ENCODE measurements around the gene NDE1. TPM values are rescaled to one million over a fixed set of nuclear protein-coding genes. Genes with fewer than 3 reads are reported as not detected.

The NDE1 gene
- total RNA-seq, 4 donors from 2014 or later = 22.9 to 73.5 (median 38.8) TPM

DNA sequence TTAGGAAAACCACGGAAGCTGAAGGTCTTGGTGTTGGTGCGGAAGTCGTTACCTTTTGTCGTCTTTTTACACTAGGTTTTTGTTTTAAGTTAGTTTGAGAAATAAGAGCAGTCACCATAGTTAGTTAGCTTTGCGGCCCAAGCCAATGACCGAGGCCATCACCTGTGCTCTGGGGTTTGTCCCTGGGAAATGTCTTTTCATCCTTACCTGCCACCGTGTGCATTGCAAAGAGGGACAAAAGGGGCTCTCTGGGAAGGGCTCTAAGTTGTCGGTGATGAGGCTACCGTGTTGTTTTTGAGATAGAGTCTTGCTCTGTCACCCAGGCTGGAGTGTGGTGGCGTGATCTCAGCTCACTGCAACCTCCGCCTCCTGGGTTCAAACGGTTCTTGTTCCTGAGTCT, 49.8 kb downstream of the NDE1 start:
- no peaks in the 10 kb centered on the region for H3K9me3 ChIP-seq
- H3K4me1 ChIP-seq = peaks cover 0 to 5% (median 0%) of the 10 kb centered on the region in 4 donors
- 93% methylated on average over 12 of the region's 12 CpGs for WGBS, 2 donors
- no peaks in the 10 kb centered on the region for H3K27me3 ChIP-seq
- DNase-seq (ENCODE audit: low spot score in 2 of 2) = no peak
- no peak overlapping the region for H3K4me3 ChIP-seq
- H3K36me3 ChIP-seq = peaks cover 0 to 85% (median 29%) of the 10 kb centered on the region in 3 donors
- TF ChIP-seq EP300 (IDR thresholded peaks at IDR 0.05) (no peak), POLR2A (IDR thresholded peaks at IDR 0.05) (no peak)
- TF ChIP-seq, protein P1, sequence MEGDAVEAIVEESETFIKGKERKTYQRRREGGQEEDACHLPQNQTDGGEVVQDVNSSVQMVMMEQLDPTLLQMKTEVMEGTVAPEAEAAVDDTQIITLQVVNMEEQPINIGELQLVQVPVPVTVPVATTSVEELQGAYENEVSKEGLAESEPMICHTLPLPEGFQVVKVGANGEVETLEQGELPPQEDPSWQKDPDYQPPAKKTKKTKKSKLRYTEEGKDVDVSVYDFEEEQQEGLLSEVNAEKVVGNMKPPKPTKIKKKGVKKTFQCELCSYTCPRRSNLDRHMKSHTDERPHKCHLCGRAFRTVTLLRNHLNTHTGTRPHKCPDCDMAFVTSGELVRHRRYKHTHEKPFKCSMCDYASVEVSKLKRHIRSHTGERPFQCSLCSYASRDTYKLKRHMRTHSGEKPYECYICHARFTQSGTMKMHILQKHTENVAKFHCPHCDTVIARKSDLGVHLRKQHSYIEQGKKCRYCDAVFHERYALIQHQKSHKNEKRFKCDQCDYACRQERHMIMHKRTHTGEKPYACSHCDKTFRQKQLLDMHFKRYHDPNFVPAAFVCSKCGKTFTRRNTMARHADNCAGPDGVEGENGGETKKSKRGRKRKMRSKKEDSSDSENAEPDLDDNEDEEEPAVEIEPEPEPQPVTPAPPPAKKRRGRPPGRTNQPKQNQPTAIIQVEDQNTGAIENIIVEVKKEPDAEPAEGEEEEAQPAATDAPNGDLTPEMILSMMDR (IDR thresholded peaks at IDR 0.05) = no peak
- H3K27ac ChIP-seq = no peak overlapping the region

DNA sequence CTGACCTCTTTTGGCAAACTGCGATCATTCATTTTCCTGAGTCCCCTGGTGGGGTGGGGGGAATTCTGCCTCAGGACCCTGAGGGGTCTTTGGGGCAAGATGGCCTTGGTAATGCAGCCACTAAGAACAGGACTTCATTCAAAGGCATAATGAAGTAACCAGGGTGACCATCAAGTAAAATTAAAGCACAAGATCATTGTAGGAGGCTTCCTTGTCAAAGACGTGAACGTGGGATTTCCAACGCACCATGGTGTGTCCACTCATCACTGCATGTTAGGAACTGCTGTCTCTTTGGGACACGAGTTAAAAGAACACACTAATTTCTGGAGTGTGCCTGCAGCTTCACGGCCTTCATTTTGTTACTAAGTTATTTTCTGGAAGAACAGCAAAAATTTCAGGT, 51.3 kb downstream of the NDE1 start:
- 83 to 86% methylated on average over 6 of the region's 6 CpGs for WGBS, 2 donors
- TF ChIP-seq, protein P1 (IDR thresholded peaks at IDR 0.05) = no peak
- TF ChIP-seq EP300 (IDR thresholded peaks at IDR 0.05) (no peak), POLR2A (IDR thresholded peaks at IDR 0.05) (no peak)
- Histone ChIP-seq H3K9me3 (no peaks in the 10 kb centered on the region), H3K27ac (no peak overlapping the region), H3K4me1 (peaks cover 0 to 11% (median 0%) of the 10 kb centered on the region in 4 donors), H3K27me3 (no peaks in the 10 kb centered on the region), H3K36me3 (peaks cover 0 to 79% (median 26%) of the 10 kb centered on the region in 3 donors), H3K4me3 (no peak overlapping the region)
- DNase-seq (ENCODE audit: low spot score in 2 of 2) = no peak

DNA sequence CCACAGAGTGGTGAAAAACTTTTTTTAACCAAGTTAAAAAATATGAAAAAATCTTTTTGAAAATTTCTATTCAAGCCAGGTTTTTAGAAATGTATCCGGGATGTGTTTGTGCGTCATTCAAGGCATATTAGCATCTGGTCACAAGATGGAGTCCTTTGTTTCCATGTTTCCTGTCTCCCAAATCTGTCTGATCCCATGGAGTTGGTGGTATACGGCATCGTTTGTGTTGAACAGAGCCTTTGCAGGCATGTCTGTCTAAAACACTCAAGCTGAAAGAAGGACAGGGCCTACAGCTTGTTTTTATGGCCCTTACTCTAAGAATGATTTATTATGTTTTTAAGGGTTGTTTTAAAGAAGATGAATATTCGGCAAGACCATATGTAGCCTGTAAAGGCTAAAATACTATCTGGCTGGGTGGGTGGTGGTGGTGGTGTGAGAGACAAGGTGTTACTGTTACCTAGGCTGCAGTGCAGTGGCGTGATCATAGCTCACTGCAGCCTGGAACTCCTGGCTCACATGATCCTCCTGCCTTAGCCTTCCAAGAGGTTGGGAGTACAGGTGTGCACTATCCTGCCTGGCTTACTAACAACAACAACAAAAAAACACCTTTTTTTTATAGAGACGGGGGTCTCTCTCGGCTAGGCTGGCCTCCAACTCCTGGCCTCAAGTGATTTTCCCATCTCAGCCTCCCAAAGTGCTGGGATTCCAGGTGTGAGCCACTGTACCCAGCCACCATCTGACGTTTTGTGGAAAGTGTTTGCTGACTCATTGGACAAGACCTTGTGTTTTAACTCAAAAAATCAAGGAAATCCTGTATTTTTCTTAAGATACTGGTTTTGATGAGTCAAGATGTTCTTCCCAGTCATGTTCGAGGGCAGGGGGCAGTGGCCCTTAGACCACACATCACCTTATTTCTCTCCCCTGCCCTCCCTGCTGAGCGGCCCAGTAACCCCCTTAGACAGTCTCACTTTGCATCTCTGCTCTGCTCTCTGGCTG, 52.2 kb downstream of the NDE1 start:
- 70 to 75% methylated on average over 11 of the region's 11 CpGs for WGBS, 2 donors
- Histone ChIP-seq H3K4me1 (peaks cover 0 to 11% (median 0%) of the 10 kb centered on the region in 4 donors), H3K36me3 (peaks cover 0 to 75% (median 20%) of the 10 kb centered on the region in 3 donors), H3K9me3 (no peaks in the 10 kb centered on the region), H3K4me3 (no peak overlapping the region), H3K27ac (peak overlapping the region in 1 of 4 donors; percentile 22), H3K27me3 (no peaks in the 10 kb centered on the region)
- no peak for TF ChIP-seq EP300 (IDR thresholded peaks at IDR 0.05)
- TF ChIP-seq, protein P1 (IDR thresholded peaks at IDR 0.05) = no peak
- TF ChIP-seq POLR2A (IDR thresholded peaks at IDR 0.05) = no peak
- no peak for DNase-seq (ENCODE audit: low spot score in 2 of 2)

DNA sequence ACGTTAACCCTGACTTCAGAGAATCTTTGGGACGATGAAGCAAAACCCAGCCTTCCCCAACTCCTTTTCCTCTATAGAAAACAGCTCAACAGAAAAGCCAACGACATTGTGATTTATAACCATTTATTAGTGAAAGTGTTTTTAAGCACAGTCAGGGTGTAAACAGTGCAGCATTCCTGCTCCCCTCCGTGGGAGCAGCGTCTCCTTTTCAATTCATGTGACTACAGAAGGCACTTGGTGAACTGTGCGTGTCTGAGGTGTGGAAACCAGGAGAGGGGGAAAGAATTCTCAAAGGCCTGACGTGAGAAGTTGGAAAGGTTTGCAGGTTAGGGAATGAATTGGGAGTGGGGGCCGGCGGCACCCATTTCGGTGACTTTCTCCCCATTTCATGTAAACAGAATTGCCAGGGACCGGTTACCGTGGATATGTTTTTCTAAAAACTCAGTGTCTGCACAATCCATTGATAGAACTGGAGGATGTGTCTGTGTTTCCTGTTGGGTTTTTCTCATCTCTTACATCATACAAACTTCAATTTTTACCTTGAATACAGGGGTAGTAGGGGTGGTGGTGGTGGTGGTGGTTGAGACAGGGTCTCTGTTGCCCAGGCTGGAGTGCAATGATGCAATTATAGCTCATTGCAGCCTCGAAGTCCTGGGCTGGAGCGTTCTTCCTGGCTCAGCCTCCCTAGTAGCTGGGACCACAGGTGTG, 53.1 kb downstream of the NDE1 start:
- Histone ChIP-seq H3K27me3 (no peaks in the 10 kb centered on the region), H3K27ac (peak overlapping the region in 1 of 4 donors; percentile 22), H3K36me3 (peaks cover 0 to 73% (median 18%) of the 10 kb centered on the region in 3 donors), H3K9me3 (no peaks in the 10 kb centered on the region), H3K4me3 (no peak overlapping the region), H3K4me1 (peaks cover 0 to 11% (median 0%) of the 10 kb centered on the region in 4 donors)
- TF ChIP-seq POLR2A (IDR thresholded peaks at IDR 0.05) = no peak
- WGBS, 2 donors = 79 to 81% methylated on average over 14 of the region's 14 CpGs
- DNase-seq (ENCODE audit: low spot score in 2 of 2) = no peak

DNA sequence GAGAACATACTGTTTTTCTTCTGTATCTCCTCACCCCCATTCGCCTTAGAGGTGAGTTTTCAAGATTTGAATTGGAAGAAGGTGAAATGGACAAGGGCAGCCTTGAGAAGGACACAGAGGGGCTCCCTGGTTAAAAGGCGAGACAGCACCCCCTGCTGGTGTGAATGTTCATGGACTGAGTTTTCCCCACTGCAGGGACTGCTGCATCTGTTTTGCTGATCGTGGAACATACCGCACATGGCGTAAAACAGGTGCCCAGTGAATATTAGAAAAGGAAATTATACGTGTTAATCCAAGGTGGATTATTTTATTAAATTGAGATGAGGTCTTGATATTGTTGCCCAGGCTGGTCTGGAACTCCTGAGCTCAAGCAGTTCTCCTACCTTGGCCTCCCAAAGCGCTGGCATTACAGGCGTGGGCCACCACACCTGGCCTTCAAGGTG, 54.5 kb downstream of the NDE1 start:
- H3K36me3 ChIP-seq = peaks cover 0 to 73% (median 6%) of the 10 kb centered on the region in 3 donors
- 53 to 54% methylated on average over 8 of the region's 8 CpGs for WGBS, 2 donors
- H3K27me3 ChIP-seq = no peaks in the 10 kb centered on the region
- H3K27ac ChIP-seq = peak overlapping the region in 2 of 4 donors; percentile 38 to 67
- DNase-seq (ENCODE audit: low spot score in 2 of 2) = peak; percentile 82 to 93
- H3K4me3 ChIP-seq = no peak overlapping the region
- TF ChIP-seq, protein P1 (IDR thresholded peaks at IDR 0.05) = peak; percentile 78 to 86 (median 79)
- TF ChIP-seq EP300 (IDR thresholded peaks at IDR 0.05) (peak in 1 of 2 donors; percentile 53), POLR2A (IDR thresholded peaks at IDR 0.05) (no peak)
- no peaks in the 10 kb centered on the region for H3K9me3 ChIP-seq
- peaks cover 0 to 11% (median 0%) of the 10 kb centered on the region in 4 donors for H3K4me1 ChIP-seq
